ENCODE data around the gene LRRC32.

Gene LRRC32

DNA sequence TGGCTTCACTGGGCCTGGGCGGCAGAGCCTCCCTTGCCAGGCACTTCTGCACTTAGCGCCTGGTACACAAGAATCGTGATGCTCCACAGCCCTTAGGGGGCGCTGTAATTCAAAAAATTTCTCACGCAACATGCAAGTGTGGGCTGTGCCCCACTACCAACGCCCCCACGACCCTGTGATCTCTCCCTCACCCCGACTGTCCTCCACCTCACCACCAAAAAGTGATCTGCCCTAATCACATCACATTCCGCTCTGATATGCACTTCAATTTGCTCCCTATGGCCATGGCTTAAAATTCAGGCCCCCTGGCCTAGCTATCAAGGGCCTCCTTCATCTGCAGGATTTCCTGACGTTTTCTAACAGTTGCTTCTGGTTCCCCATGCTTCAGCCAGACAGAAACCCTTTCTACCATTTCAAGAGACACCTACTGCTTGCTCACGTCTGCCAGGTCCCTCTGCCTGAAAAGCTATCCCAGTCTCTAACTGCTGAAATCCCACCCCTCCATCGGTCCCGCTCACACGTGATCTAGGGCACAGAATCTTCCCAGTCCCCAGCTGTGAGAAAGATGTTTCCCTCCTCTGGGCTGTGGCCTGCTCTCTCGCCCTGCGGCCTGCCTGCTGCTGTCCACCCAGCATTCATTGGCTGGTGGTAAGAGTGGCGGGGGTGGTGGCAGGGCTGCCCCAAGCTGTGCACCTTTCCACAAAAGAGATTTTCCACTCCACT, 27.9 kb upstream of the LRRC32 start:
- DNase-seq: no peak

DNA sequence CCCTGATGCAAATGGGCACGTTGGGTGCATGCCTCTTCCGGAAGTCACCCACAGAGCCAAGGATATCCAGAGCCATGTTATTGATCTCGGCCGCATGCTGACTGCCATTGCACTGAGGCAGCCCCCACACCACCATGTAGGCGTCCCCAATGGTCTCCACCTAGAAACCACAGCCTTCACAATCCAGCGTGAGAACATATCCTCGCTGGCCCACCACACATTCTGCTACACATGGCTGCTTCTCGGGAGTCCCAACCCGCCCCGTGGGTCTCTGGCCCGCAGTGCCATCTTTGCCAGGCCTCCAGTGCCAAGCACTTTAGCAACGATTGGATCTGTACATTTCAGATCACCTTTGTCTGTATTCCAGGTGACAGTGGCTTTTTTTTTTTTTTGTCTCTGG, 26.2 kb upstream of the LRRC32 start:
- no peak for DNase-seq

DNA sequence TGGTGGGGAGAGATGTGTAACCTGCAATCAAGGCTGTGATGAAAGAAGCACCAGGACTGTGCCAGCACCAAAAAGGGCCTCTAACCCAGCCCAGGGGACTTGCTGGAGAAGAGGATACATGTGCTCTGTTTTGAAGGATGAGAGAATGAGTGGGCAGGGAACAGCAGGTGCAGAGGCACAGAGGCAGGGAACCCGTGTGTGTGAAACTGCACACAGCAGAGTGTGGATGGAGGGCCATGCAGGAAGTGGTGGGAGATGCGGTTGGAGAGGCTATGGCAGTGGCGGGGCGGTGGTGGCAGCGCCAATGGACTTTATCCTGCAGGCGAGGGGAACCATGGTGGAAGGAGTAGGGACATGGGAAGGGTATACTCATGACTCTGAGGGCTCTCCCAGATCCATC, 25.2 kb upstream of the LRRC32 start:
- DNase-seq: no peak

DNA sequence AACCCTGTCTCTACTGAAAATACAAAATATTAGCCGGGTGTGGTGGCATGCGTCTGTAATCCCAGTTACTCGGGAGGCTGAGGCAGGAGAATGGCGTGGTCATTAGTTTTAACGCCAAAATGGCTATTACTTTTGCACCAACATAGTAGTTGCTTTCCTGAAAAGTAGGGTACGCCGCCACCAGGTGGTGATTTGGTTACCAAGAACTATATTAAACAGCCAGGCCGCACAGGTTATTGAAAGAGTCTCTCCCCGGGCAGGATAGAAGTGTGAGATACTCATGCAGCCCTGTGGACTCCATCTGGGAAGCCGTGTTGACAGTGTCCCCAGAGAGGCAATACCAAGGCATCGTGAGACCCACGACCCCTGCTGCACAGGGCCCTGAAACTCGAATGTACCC, 24.6 kb upstream of the LRRC32 start:
- DNase-seq: no peak

DNA sequence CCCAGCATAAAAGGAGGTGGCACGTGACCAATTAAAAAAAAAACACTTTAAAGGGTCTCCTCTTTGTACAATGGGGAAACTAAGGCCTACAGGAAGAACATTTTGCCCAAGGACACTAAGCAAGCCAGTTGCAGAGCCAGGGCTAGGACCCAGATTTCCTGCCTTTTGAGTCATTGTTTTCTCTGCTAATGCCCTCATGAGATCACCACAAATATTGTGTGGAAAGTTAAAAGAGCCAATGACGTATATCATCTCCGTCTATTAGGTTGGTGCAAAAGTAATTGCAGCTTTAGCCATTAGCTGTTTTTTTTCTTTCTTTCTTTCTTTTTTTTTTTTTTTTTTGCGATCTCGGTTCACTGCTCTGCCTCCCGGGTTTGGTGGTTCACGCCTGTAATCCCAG, 24.1 kb upstream of the LRRC32 start:
- no peak for DNase-seq

DNA sequence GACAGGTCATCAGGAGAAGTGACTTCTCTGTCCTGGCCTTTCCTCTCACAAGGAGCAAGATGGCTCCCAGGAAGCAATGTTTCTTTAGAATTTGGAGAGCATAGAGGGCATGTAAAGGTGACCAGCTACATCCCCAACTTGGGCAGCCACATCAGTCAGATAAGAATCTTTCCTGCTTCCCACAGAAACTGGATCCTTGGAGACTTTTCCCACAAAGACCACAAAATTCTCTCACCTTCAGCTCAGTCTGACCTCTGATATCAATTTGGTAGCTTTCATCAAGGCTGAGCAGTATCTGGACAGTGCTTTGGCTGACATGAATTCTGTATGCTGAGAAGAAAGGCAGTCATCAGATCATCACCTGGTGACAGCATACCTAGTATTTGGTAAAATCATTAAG, 23.3 kb upstream of the LRRC32 start:
- DNase-seq: no peak

DNA sequence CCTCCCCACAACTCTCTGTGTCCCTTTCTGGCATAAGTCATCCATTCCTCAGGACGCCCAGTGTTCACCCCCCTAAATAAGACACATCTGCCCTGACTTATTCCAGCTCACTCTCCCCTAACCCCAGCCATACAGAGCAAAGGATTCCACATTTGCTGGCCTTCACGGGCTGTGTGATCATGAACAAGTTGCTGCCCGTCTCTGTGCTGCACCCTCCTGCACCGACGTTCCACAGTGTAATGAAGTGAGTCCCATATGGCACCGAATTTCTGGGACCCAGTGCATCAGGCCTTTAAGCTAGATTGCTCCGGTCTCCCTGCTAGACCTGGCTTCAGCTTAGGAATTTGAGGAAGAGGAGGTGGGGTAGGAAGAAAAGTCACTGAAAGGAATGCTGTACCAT, 22.4 kb upstream of the LRRC32 start:
- DNase-seq: no peak

DNA sequence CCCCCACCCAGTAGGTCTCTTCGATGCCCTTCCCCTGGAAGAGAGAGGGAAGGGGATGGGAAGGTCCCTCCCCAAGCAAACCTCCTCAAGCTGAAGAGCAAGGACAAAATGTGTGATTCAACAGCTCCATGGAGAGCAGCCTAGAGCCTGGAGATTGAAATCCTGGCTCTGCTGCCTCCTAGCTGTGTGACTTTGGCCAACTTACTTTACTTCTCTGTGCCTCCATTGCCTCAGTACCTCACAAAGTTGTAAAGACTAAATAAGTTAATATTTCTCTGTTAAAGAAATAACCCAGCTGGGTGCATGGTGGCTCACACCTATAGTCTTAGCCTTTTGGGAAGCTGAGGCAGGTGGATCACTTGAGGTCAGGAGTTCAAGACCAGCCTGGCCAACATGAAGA, 21.1 kb upstream of the LRRC32 start:
- DNase-seq: no peak

DNA sequence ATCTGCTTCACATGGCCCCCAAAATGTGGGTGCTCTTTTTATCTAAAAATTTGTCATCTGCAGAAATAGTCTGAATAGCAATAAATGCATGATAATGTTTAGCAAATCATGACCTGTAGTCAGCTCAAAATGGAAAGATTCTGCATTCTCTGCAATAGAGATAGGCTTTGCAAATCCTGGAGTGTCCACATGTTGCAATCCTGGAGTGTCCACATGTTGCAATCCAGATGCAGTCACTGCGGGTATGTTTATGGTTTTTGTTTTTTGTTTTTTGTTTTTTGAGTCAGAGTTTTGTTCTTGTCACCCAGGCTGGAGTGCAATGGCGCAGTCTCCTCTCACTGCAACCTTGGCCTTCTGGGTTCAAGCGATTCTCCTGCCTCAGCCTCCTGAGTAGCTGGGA, 20.2 kb upstream of the LRRC32 start:
- no peak for DNase-seq

DNA sequence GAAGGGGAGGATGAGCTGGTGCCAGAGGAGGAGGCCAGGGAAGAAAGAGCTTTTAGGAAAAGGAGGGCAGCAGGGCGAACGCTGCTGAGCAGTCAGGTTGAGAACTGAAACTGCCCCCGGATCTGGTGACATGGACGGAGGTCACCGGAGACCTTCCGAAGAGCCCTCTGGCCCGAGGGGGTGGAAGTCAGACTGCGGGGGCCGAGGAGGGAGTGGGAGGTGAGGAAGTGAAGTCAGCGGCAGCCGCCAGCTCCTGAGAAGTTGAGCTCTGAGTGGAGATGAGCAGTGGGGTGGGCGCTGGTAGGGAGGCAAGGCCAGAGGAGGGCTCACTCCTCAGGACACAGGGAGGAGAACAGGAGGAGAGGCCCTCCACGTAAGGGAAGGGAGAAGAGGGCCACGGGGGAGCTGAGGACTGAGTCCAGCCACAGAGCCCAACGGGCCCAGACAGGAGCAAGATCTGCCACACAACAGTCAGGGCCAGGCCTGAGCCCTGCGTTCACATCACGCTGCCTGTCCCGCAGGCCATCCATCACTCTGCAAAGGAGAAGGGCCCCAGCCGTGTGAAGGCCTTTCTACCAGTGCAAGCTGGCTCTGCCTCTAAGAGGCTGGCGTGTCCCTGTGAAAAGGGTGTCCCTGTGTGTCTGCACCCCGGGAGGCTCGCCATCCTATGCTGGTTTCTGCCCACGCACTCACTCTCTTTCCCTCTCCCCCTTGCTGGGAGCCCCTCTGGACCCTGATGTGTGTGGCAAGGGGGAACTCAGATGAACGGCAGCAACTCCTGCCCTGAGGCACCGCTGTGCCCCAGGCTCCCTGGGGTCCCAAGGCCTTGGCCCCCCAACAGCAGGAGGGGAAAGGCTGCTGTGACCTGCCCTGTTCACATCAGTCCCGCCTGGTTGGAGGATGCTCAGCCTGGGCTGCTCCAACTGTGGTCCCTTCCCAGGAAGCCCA, 19.0 kb upstream of the LRRC32 start:
- no peak for DNase-seq

DNA sequence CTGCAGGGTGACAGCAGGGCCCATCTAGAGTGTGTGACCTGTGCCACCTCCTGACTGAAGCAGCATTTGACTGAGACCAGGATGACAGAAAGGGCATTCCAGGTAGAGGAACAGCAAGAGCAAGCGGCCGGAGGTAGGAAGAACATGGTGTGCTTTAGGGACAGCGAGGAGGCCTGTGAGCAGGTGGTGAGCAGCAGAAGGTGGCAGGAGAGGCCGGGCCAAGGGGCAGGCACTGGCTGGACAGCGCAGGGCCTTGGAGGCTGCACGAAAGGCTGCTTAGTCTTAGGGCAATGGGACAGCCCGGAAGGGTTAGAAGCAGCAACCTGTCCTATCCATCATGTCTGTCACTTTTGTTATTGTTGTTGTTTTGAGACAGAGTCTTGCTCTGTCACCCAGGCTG, 17.6 kb upstream of the LRRC32 start:
- DNase-seq: no peak

DNA sequence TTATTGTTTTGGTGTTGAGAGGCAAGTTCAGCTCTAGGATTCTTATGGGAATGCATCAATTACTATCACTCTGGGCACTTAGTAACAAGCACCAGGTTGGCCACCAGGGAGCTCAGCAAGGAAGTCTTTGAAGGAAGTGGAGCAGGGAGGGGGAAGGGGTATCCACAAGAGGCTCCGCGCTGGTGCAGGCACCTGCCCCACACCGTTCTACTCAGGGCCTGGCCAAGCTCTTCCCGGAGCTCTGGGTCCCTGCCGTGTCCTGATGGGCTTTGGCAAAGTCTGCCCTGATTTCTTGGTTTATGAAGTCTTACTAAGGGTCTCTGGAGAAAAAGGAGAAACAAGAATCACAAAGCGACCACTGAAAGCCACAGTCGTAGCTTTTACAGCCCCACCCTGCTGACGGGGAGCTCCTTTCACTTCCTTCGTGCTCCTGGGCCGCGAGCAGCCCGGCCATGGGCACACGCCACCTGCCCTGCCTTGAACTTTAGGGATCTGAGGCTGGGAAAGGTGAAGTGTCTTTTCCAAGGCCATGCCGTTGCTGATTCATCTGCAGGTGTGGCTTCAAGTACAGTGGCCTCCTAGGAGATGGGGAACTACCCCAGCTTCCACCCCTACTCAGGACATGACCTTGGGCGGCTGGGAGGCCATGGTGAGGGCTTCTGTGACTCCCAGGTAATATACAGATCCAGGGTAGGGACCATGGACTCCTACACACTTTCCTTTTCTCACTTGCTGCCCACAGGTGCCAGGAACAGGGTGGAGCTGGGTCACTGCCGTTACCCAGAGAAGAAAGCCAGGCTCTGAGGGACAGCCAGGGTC, 15.9 kb upstream of the LRRC32 start:
- DNase-seq: no peak

DNA sequence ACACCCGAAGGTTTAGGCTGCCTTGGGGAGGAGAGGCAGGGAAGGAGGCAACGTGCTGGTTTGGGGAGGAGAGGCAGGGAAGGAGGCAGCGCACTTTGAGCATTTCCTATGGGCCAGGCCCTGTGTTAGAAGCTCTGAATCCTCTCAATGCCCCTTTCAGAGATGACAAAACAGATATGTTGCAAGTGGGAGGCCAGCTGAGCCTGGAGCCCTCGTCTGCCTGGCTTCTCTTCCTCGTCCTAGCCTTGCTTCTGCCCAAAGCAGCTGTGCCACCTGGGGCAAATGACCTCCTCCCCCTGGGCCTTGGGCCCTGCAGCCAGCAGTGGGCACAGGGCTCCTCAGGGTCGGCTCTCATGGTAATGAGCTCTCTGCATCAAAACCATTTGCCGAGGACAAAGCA, 15.3 kb upstream of the LRRC32 start:
- no peak for DNase-seq

DNA sequence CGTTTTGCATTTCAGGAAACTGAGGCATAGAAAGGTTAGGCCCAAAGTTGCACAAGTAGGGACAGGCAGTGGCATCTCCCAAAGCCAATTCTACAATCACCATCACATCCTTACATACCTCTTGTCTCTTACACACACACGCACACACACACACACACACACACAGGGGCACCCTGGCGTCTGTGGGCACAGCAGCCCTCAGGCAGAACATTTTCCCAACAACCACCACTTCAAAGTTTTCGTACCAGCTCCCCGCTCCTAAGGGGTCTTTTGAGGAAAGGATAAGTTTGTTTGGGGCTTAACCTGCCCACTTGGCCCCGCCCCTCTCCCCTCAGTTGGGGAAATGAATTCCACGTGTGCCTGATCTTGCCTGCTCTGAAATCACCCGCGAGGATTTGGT, 14.7 kb upstream of the LRRC32 start:
- DNase-seq: no peak

DNA sequence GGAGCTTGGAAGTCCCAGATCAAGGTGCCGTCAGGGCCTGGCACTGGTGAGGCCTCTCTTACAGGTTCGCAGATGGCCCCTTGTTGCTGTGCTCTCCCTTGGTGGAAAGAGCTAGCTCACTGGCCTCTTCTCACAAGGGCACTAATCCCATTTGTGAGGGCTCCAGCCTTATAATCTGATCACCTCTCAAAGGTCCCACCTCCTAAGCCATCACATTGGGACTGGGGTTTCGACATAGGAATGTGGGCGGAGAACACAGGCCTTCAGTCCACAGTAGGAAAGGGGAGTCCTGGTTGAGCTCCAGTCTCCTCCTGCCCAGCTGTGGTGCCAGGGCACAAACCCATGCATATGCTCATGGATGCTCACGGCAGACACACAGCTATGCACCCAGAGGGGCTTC, 14.0 kb upstream of the LRRC32 start:
- no peak for DNase-seq

DNA sequence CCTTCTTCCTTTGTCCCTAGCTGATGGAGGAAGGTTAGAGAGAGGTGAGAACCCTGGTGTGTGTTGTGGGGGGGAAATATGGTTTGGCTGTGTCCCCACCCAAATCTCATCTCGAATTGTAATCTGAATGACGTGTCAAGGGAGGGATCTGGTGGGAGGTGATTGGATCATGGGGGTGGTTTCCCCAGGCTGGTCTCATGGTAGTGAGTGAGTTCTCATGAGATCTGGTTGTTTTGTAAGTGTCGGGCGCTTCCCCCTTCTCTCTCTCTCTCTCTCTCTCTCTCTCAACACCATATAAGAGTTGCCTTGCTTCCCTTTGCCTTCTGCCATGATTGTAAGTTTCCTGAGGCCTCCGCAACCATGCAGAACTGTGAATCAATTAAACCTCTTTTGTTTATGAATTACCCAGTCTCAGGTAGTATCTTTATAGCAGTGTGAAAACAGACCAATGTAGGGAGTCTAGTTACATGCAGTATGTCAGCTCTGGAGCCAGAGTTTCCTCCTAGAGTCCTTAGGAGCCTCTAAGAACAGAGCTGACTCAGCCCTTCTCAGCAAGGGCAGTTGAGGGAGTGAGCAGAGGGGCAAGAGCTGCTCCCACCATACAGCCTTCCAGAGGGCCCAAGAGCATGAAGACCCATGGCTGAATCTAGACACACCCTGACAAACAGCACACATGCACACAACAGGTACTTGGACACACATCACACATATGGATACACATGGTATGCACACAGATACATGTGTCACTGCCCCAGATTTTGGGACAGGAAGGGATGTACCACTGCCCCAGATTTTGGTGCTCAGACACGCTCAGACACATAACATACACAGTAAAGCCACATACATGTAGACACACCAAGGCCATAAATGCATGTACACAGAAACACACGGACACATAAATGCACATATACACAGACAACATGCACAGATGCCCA, 12.9 kb upstream of the LRRC32 start:
- no peak for DNase-seq

DNA sequence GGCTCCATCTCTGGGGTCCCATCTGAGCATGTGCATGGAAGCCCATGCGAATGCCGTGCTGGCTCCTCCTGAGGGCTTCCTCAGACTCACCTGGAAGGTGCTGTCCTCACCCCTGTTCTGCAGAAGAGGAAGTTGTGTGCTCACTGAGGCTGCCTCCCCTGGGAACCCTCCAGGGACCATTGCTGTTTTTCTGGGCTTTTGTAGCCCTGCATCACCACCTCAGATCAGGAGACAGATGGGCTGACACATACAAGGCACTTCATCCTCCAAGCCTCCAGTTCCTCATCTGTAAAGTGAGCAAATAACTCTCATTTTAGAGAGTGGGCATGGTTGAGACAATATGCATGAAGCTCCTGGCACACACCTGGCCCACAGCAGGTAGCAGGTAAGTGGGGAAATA, 12.1 kb upstream of the LRRC32 start:
- DNase-seq: no peak

DNA sequence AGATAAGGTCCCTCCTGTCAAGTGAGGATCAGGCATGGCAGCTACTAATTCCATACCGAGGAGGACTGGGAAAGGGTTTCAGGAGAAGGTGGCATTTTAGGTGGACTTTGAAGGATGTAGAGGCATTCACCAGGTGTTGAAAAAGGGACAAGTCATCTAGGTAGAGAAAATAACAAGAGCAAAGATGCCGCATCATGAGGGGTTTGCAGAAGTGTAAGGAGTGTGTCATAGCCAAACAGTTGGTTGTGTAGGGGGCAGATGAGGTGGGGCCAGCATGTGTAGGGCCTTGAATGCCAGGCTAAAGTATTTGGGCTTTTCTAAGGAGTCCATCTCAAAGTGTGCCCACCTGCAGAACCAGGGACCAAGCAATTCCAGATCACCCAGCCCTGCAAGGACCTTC, 11.6 kb upstream of the LRRC32 start:
- DNase-seq: no peak

DNA sequence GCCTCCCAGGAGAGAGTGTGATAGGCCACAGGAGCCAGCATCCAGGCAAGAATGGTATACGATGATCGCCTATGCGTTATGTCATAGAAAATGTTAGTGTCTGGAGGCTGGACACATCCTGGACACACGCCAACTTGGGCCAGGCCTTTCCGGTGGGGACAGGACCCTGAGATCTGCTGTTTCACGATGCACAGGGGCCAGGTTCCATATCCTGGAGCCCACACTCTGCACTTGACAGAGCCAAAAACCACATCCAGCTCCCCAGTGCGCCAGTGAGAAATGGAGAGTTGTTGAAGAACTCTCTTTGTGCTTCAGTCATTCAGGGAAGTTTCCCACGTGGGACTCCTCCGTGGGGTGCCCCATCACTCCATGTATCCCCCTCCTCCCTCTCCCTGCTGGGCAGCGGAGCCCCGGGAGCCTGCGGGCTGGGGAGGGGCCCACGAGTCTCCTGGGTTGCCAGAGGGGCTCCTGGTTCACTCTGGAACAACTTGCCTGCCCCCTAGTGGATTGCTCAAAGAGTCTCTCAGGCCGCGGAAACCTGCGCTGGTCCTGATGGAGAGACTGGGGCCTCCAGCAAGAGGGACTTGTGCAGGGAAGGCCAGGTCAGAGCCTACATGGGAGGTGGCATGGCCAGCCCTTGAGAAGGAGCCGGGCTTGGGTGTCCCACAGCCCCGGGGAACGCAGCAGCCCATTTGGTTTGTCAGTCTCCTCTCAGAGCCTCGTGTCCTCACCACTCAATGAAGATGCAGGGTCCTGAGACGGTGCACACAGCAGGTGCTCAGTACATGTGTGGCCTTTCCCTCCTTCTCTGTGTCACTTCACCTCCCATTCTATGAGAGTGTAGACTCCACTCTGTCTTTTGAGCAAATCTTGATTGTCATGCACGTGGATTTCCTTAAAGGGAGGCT, 10.2 kb upstream of the LRRC32 start:
- peak; percentile 34 for DNase-seq

DNA sequence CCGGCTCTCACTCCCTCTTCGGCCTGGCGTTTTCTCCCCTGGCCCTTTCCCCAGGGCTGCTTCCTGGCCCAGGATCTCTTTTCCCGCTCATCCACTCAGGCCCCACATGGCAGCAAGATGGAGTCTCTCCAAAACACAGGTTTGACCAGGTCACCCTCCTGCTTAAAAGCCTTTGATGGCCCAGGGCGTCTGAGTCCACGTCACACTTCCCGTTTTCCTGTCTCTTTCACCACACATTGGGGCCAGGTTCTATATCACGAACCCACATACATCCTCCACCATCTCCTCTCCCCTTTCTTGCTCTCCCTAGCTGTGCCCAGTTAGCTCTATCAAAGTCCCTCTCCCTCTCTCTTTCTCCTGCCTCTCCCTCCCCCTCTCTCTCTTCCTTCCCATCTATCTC, 7.8 kb upstream of the LRRC32 start:
- DNase-seq: no peak

DNA sequence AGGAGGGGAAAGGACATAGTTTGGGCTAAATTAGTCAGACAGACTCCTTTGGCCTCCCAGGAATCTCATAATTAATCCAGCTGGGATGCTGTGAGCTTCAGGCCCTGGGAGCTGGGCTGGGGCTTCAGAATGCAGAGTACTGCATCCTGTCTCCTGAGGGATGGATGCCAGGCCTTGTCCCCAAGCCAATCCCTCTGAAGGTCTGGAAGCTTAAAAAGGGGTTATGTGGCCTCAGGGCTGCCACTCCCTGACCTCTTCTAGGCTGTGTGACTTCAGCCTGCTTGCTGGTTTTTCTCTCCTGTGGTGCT, 6.9 kb upstream of the LRRC32 start:
- no peak for DNase-seq

Measured in NCI-H446 treated with DMSO at 0.1 percent for 48 hours (cell line).